Keratinocyte (primary cell): Measurements from ENCODE around the gene KPNA1. TPM values are rescaled to one million over a fixed set of nuclear protein-coding genes. Genes with fewer than 3 reads are reported as not detected.

Source experiments
- DNase-seq: peaks from one replicate; pipeline ENCODE4 v3.0.0-alpha.2; 2011; ENCODE audit warnings: low read depth, missing footprints, low spot score
- FAIRE-seq: peaks from 2 replicates; lab custom pipeline; 2011; peaks lifted over from hg19 to GRCh38; lab: Jason Lieb, UNC
- H2AFZ ChIP-seq: 2 replicates; pipeline ENCODE4 v1.6.0; 2012; ENCODE audit warnings: low read length, control low read depth, inconsistent platforms; ENCODE audit not compliant: control insufficient read depth
- H3K27ac ChIP-seq: 2 replicates; pipeline ENCODE4 v1.5.1; 2011; ENCODE audit warnings: low read length; ENCODE audit not compliant: control insufficient read depth, insufficient read depth
- H3K27me3 ChIP-seq: 3 replicates; pipeline ENCODE4 v1.6.0; 2011; ENCODE audit warnings: low read length; ENCODE audit not compliant: control insufficient read depth, insufficient read depth; ENCODE audit errors: extremely low read depth
- H3K36me3 ChIP-seq, 2 experiments: 2 replicates in 1 of 2; 3 replicates in 1 of 2; pipeline ENCODE4 v1.5.1; 2011; ENCODE audit warnings: low read length in 2 of 2, mild to moderate bottlenecking in 1 of 2; ENCODE audit not compliant: control insufficient read depth in 2 of 2, insufficient read depth in 2 of 2; ENCODE audit errors: extremely low read depth in 1 of 2
- H3K4me1 ChIP-seq: 3 replicates; pipeline ENCODE4 v1.5.1; 2011; ENCODE audit warnings: low read length; ENCODE audit not compliant: control insufficient read depth, insufficient read depth; ENCODE audit errors: extremely low read depth
- H3K4me2 ChIP-seq: 3 replicates; pipeline ENCODE4 v1.6.0; 2011; ENCODE audit warnings: low read depth, low read length; ENCODE audit not compliant: control insufficient read depth, insufficient read depth; ENCODE audit errors: extremely low read depth
- H3K4me3 ChIP-seq, 3 experiments: fragments of 200-600 bp in 1 of 3; sonication (generic) in 1 of 3; 2 replicates in 2 of 3; 3 replicates in 1 of 3; pipeline ENCODE4 v1.5.1; 2011 to 2016; ENCODE audit warnings: low read length in 3 of 3, mild to moderate bottlenecking in 3 of 3, control low read depth in 2 of 3, inconsistent platforms in 1 of 3, low read depth in 1 of 3, mixed read lengths in 1 of 3, mixed run types in 1 of 3, moderate library complexity in 1 of 3; ENCODE audit not compliant: control insufficient read depth in 2 of 3, insufficient read depth in 2 of 3; ENCODE audit errors: extremely low read depth in 1 of 3
- H3K79me2 ChIP-seq: 2 replicates; pipeline ENCODE4 v1.6.0; 2012; ENCODE audit warnings: low read length; ENCODE audit not compliant: control insufficient read depth, insufficient read depth
- H3K9ac ChIP-seq: 3 replicates; pipeline ENCODE4 v1.6.0; 2011; ENCODE audit warnings: low read length; ENCODE audit not compliant: control insufficient read depth, insufficient read depth; ENCODE audit errors: extremely low read depth
- H3K9me1 ChIP-seq: 3 replicates; pipeline ENCODE4 v1.6.0; 2011; ENCODE audit warnings: low read length; ENCODE audit not compliant: control insufficient read depth, insufficient read depth; ENCODE audit errors: extremely low read depth
- H3K9me3 ChIP-seq: 2 replicates; pipeline ENCODE4 v1.5.1; 2012; ENCODE audit warnings: low read depth, low read length; ENCODE audit not compliant: control insufficient read depth
- H4K20me1 ChIP-seq: 3 replicates; pipeline ENCODE4 v1.6.0; 2011; ENCODE audit warnings: low read length; ENCODE audit not compliant: control insufficient read depth, insufficient read depth; ENCODE audit errors: extremely low read depth
- CTCF ChIP-seq, 3 experiments: IDR thresholded peaks in 1 of 3; conservative IDR thresholded peaks in 1 of 3; optimal IDR thresholded peaks in 1 of 3; 2 replicates in 2 of 3; 3 replicates in 1 of 3; pipeline versions ENCODE3 to v1.5.1; 2011; ENCODE audit warnings: low read length in 3 of 3, mild to moderate bottlenecking in 3 of 3, moderate library complexity in 2 of 3, control low read depth in 1 of 3, inconsistent platforms in 1 of 3; ENCODE audit not compliant: insufficient read depth in 2 of 3; ENCODE audit errors: extremely low read depth in 1 of 3
- EZH2 ChIP-seq: IDR thresholded peaks from one replicate; pipeline ENCODE4 v1.6.1; 2012; ENCODE audit warnings: inconsistent platforms, mild to moderate bottlenecking, low read length, moderate library complexity
- dilution Hi-C: fragments of 300-500 bp; cut with MboI; formaldehyde crosslinking; loops from one replicate; pipeline ENCODE4 v1.7.0; 2020; ENCODE audit warnings: low sequenced_read_pairs; ENCODE audit not compliant: extremely low pct_ligation_motif_present
- polyA plus RNA-seq, 5 experiments: library from polyadenylated mRNA; depleted of rRNA in 3 of 5; stranded (reverse) in 3 of 5; stranded (forward) in 1 of 5; unstranded in 1 of 5; fragments of >200 nt; gene quantifications; 1 replicate in 1 of 5; 2 replicates in 3 of 5; 3 replicates in 1 of 5; pipeline versions ENCODE4 v1.2.1 to v1.2.3, GENCODE V29; 2011 to 2012; ENCODE audit warnings: missing spikeins in 2 of 5, low read depth in 1 of 5, low replicate concordance in 1 of 5

KPNA1 gene
- polyA plus RNA-seq, 1 donor (not counting 4 experiments of a cell fraction or from before 2014, with no cell fraction given): 66.7 TPM

- Histone ChIP-seq H3K79me2 (peaks cover 14% of the 10 kb centered on the region), H4K20me1 (no peaks in the 10 kb centered on the region), H3K36me3 (peaks cover 10 to 13% of the 10 kb centered on the region in 2 experiments), H3K4me1 (peaks cover 6% of the 10 kb centered on the region), H3K9me1 (no peaks in the 10 kb centered on the region), H3K9ac (no peak overlapping the region), H2AFZ (no peak overlapping the region), H3K27ac (no peak overlapping the region), H3K9me3 (no peaks in the 10 kb centered on the region), H3K27me3 (no peaks in the 10 kb centered on the region), H3K4me2 (no peak overlapping the region), H3K4me3 (no peak overlapping the region)
- dilution Hi-C loops: no loop called here
- FAIRE-seq (no peak), DNase-seq (no peak)
- TF ChIP-seq EZH2 (no peak), CTCF (optimal IDR thresholded peaks at IDR 0.05 in 1 of 3, IDR thresholded peaks at IDR 0.05 in 1 of 3, conservative IDR thresholded peaks at IDR 0.05 in 1 of 3; ENCODE audit: extremely low read depth in 1 of 3, insufficient read depth in 2 of 3, low read length in 3 of 3) (no peak)
Observed at GRCh38 chr3:122421836-122422235, 92.9 kb downstream of the KPNA1 start.

- H3K9me3 ChIP-seq: no peaks in the 10 kb centered on the region
- peaks cover 7% of the 10 kb centered on the region for H3K4me1 ChIP-seq
- no peaks in the 10 kb centered on the region for H3K27me3 ChIP-seq
- DNase-seq: no peak
- no peak overlapping the region for H2AFZ ChIP-seq
- peaks cover 19% of the 10 kb centered on the region for H3K79me2 ChIP-seq
- dilution Hi-C loops: no loop called here
- FAIRE-seq: no peak
- TF ChIP-seq CTCF (optimal IDR thresholded peaks at IDR 0.05 in 1 of 3, IDR thresholded peaks at IDR 0.05 in 1 of 3, conservative IDR thresholded peaks at IDR 0.05 in 1 of 3; ENCODE audit: extremely low read depth in 1 of 3, insufficient read depth in 2 of 3, low read length in 3 of 3) (no peak), EZH2 (no peak)
- H3K4me3 ChIP-seq: no peak overlapping the region
- no peak overlapping the region for H3K4me2 ChIP-seq
- no peaks in the 10 kb centered on the region for H3K9me1 ChIP-seq
- H3K9ac ChIP-seq: no peak overlapping the region
- H3K27ac ChIP-seq: no peak overlapping the region
- H3K36me3 ChIP-seq: peaks cover 6 to 7% of the 10 kb centered on the region in 2 experiments
- H4K20me1 ChIP-seq: no peaks in the 10 kb centered on the region
Observed at GRCh38 chr3:122421101-122421500, 93.6 kb downstream of the KPNA1 start.
